GM23338 (cell line): ENCODE results near the gene BRAF. TPM values are rescaled to one million over a fixed set of nuclear protein-coding genes. Genes with fewer than 3 reads are reported as not detected.

Experiments
- ATAC-seq: fragments of 200-7000 bp; cut with Tn5 transposase; 3 replicates; pipeline ENCODE4 v1.9.1; 2020
- DNase-seq: peaks from one replicate; pipeline ENCODE4 v3.0.0-alpha.2; 2015; ENCODE audit warnings: low spot score
- H2AFZ ChIP-seq: fragments of 200-600 bp; sonication (generic); 2 replicates; pipeline ENCODE4 v1.8.0; 2016; ENCODE audit warnings: antibody characterized with exemption, mild to moderate bottlenecking, moderate library complexity
- H3F3A ChIP-seq: fragments of 200-600 bp; sonication (generic); replicated peaks from 2 replicates; pipeline ENCODE4 v1.8.0; 2017; ENCODE audit warnings: antibody characterized with exemption, mixed run types, low read depth
- H3K27ac ChIP-seq: fragments of 200-600 bp; sonication (generic); 2 replicates; pipeline ENCODE4 v1.6.1; 2016; ENCODE audit warnings: low read depth
- H3K27me3 ChIP-seq: fragments of 200-600 bp; sonication (generic); 2 replicates; pipeline ENCODE4 v1.8.0; 2016; ENCODE audit warnings: mild to moderate bottlenecking, mixed run types, moderate library complexity; ENCODE audit not compliant: insufficient read depth
- H3K36me3 ChIP-seq: fragments of 200-600 bp; sonication (generic); 2 replicates; pipeline ENCODE4 v1.8.0; 2016; ENCODE audit warnings: mild to moderate bottlenecking; ENCODE audit not compliant: insufficient read depth
- H3K4me1 ChIP-seq: fragments of 200-600 bp; sonication (generic); 2 replicates; pipeline ENCODE4 v1.8.0; 2016; ENCODE audit warnings: mild to moderate bottlenecking, moderate library complexity; ENCODE audit not compliant: insufficient read depth
- H3K4me2 ChIP-seq: fragments of 200-600 bp; sonication (generic); 2 replicates; pipeline ENCODE4 v1.7.1; 2017; ENCODE audit warnings: mixed run types
- H3K4me3 ChIP-seq: fragments of 200-600 bp; sonication (generic); 2 replicates; pipeline ENCODE4 v1.6.1; 2016; ENCODE audit warnings: mixed run types
- H3K79me2 ChIP-seq: fragments of 200-600 bp; sonication (generic); replicated peaks from 2 replicates; pipeline ENCODE4 v1.8.0; 2017; ENCODE audit warnings: mild to moderate bottlenecking; ENCODE audit not compliant: insufficient read depth
- H3K9me2 ChIP-seq: fragments of 200-600 bp; sonication (generic); 2 replicates; pipeline ENCODE4 v1.8.0; 2017; ENCODE audit not compliant: insufficient read depth
- H4K20me1 ChIP-seq: fragments of 200-600 bp; sonication (generic); replicated peaks from 2 replicates; pipeline ENCODE4 v1.8.0; 2017; ENCODE audit warnings: mild to moderate bottlenecking; ENCODE audit not compliant: insufficient read depth
- H3K27ac Mint-ChIP-seq: 2 replicates; pipeline ENCODE4 v1.8.0; 2020; ENCODE audit warnings: inconsistent platforms, mild to moderate bottlenecking, moderate library complexity, mixed read lengths
- H3K27me3 Mint-ChIP-seq: 3 replicates; pipeline ENCODE4 v1.8.0; 2022; ENCODE audit warnings: low read depth, mild to moderate bottlenecking, moderate library complexity, mixed read lengths, inconsistent platforms; ENCODE audit not compliant: insufficient read depth, poor library complexity
- H3K36me3 Mint-ChIP-seq: 3 replicates; pipeline ENCODE4 v1.8.0; 2021; ENCODE audit warnings: low read depth, mild to moderate bottlenecking, inconsistent platforms, moderate library complexity, mixed read lengths
- H3K4me1 Mint-ChIP-seq: 3 replicates; pipeline ENCODE4 v1.8.0; 2020; ENCODE audit warnings: mild to moderate bottlenecking, inconsistent platforms, mixed read lengths
- H3K4me3 Mint-ChIP-seq: 3 replicates; pipeline ENCODE4 v1.8.0; 2021; ENCODE audit warnings: moderate library complexity, mild to moderate bottlenecking, inconsistent platforms, mixed read lengths
- H3K9me3 Mint-ChIP-seq: 3 replicates; pipeline ENCODE4 v1.8.0; 2020; ENCODE audit warnings: moderate library complexity, mild to moderate bottlenecking, inconsistent platforms, mixed read lengths
- CREB1 ChIP-seq: fragments of 250-450 bp; sonication (Bioruptor Pico); IDR thresholded peaks from 2 replicates; pipeline ENCODE4 v1.5.0; 2020; ENCODE audit warnings: low read depth, mild to moderate bottlenecking, moderate library complexity
- EZH2 ChIP-seq: fragments of 200-600 bp; sonication (generic); IDR thresholded peaks from one replicate; pipeline ENCODE4 v1.8.0; 2017; ENCODE audit warnings: antibody characterized with exemption, mild to moderate bottlenecking, low read depth; ENCODE audit not compliant: unreplicated experiment
- EZH2phosphoT487 ChIP-seq: fragments of 200-600 bp; sonication (generic); IDR thresholded peaks from one replicate; pipeline ENCODE4 v1.8.1; 2018; ENCODE audit warnings: antibody characterized with exemption; ENCODE audit not compliant: unreplicated experiment
- JUNB ChIP-seq: IDR thresholded peaks from one replicate; pipeline ENCODE4 v1.6.1; 2016; ENCODE audit warnings: antibody characterized with exemption; ENCODE audit not compliant: unreplicated experiment
- NANOG ChIP-seq: IDR thresholded peaks from 2 replicates; pipeline ENCODE4 v1.6.1; 2016; ENCODE audit warnings: antibody characterized with exemption, borderline replicate concordance
- POLR2AphosphoS5 ChIP-seq: IDR thresholded peaks from 2 replicates; pipeline ENCODE4 v1.6.1; 2016; ENCODE audit warnings: antibody characterized with exemption, low read depth
- STAT1 ChIP-seq: IDR thresholded peaks from one replicate; pipeline ENCODE4 v1.6.1; 2016; ENCODE audit warnings: antibody characterized with exemption; ENCODE audit not compliant: unreplicated experiment
- ZNF114 ChIP-seq: fragments of 250-450 bp; sonication (Bioruptor Pico); IDR thresholded peaks from 2 replicates; pipeline ENCODE4 v1.5.0; 2020; ENCODE audit warnings: mild to moderate bottlenecking, moderate library complexity
- ZNF331 ChIP-seq: fragments of 250-450 bp; sonication (Bioruptor Pico); IDR thresholded peaks from 2 replicates; pipeline ENCODE4 v1.5.0; 2020; ENCODE audit warnings: low read depth, mild to moderate bottlenecking, moderate library complexity
- polyA plus RNA-seq: library from polyadenylated mRNA; unstranded; fragments of >200 nt; fragmentation: Nextera tagmentation; extraction: Ambion mirVana; gene quantifications from 2 replicates; pipeline ENCODE4 v1.2.1, GENCODE V29; 2016
- total RNA-seq: library from RNA; depleted of rRNA; stranded (reverse); fragments of >200 nt; shearing (Covaris generic); gene quantifications from 2 replicates; pipeline ENCODE4 v1.2.3, GENCODE V29; 2014
- TF ChIP-seq, protein P1 (sequence below), 2 experiments: fragments of 200-600 bp in 1 of 2; sonication (generic) in 1 of 2; conservative IDR thresholded peaks; 2 replicates each; pipeline versions ENCODE4 v1.5.1 to v1.6.1; 2016 to 2017; ENCODE audit warnings: antibody characterized with exemption in 2 of 2, low read depth in 2 of 2, mild to moderate bottlenecking in 2 of 2, moderate library complexity in 1 of 2
- TF ChIP-seq, protein P2 (sequence below): IDR thresholded peaks from one replicate; pipeline ENCODE4 v1.6.1; 2018; ENCODE audit warnings: antibody characterized with exemption; ENCODE audit not compliant: unreplicated experiment
- TF ChIP-seq, protein P3 (sequence below): IDR thresholded peaks from 2 replicates; pipeline ENCODE4 v1.6.1; 2016; ENCODE audit warnings: antibody characterized with exemption
- TF ChIP-seq, protein P4 (sequence below): fragments of 250-450 bp; sonication (Bioruptor Pico); IDR thresholded peaks from 2 replicates; pipeline ENCODE4 v1.5.0; 2020; ENCODE audit warnings: mild to moderate bottlenecking, moderate library complexity

The BRAF gene
- total and polyA plus RNA-seq, 2 experiments from 2014 or later, result 14.6 to 36.8 TPM

DNA sequence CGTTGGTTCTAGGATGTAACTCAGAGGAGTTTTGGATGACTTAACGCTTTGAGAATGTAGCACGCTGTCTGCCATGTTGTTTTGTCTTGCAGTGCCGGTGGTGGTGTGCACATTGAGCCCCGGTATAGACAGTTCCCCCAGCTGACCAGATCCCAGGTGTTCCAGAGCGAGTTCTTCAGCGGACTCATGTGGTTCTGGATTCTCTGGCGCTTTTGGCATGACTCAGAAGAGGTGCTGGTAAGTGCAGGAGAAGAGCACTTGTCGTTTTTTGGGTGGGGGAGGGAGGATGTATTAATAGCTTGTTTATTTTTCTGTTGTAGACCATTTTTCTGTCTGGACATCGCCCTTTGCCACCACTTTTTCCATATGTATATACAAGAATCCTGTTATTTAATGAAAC, 222.0 kb downstream of the BRAF start:
- peaks cover 9% of the 10 kb centered on the region for H3K4me1 Mint-ChIP-seq
- Histone ChIP-seq H3F3A (no peaks in the 10 kb centered on the region), H4K20me1 (peaks cover 14% of the 10 kb centered on the region), H3K27ac (no peak overlapping the region), H3K4me1 (no peaks in the 10 kb centered on the region; the same call in 1 of the 2 replicates), H3K36me3 (no peaks in the 10 kb centered on the region; the same call in 1 of the 2 replicates), H3K4me2 (no peak overlapping the region), H3K27me3 (no peaks in the 10 kb centered on the region), H3K79me2 (peaks cover 52% of the 10 kb centered on the region), H3K9me2 (no peaks in the 10 kb centered on the region), H2AFZ (no peak overlapping the region), H3K4me3 (no peak overlapping the region)
- H3K4me3 Mint-ChIP-seq, result no peak overlapping the region
- H3K9me3 Mint-ChIP-seq, result no peaks in the 10 kb centered on the region
- H3K27ac Mint-ChIP-seq, result no peak overlapping the region
- DNase-seq (no peak), ATAC-seq (no peak)
- peaks cover 28% of the 10 kb centered on the region for H3K36me3 Mint-ChIP-seq
- peaks cover 8% of the 10 kb centered on the region for H3K27me3 Mint-ChIP-seq
- TF ChIP-seq ZNF114 (CRISPR knock-in tag) (no peak), POLR2AphosphoS5 (no peak), ZNF331 (CRISPR knock-in tag) (no peak), JUNB (no peak), STAT1 (no peak), EZH2 (no peak), NANOG (no peak), CREB1 (CRISPR knock-in tag) (no peak), EZH2phosphoT487 (no peak)
- TF ChIP-seq, protein P1, sequence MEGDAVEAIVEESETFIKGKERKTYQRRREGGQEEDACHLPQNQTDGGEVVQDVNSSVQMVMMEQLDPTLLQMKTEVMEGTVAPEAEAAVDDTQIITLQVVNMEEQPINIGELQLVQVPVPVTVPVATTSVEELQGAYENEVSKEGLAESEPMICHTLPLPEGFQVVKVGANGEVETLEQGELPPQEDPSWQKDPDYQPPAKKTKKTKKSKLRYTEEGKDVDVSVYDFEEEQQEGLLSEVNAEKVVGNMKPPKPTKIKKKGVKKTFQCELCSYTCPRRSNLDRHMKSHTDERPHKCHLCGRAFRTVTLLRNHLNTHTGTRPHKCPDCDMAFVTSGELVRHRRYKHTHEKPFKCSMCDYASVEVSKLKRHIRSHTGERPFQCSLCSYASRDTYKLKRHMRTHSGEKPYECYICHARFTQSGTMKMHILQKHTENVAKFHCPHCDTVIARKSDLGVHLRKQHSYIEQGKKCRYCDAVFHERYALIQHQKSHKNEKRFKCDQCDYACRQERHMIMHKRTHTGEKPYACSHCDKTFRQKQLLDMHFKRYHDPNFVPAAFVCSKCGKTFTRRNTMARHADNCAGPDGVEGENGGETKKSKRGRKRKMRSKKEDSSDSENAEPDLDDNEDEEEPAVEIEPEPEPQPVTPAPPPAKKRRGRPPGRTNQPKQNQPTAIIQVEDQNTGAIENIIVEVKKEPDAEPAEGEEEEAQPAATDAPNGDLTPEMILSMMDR (conservative IDR thresholded peaks at IDR 0.05; ENCODE audit: low read depth in 2 of 2), result no peak
- TF ChIP-seq, protein P2, sequence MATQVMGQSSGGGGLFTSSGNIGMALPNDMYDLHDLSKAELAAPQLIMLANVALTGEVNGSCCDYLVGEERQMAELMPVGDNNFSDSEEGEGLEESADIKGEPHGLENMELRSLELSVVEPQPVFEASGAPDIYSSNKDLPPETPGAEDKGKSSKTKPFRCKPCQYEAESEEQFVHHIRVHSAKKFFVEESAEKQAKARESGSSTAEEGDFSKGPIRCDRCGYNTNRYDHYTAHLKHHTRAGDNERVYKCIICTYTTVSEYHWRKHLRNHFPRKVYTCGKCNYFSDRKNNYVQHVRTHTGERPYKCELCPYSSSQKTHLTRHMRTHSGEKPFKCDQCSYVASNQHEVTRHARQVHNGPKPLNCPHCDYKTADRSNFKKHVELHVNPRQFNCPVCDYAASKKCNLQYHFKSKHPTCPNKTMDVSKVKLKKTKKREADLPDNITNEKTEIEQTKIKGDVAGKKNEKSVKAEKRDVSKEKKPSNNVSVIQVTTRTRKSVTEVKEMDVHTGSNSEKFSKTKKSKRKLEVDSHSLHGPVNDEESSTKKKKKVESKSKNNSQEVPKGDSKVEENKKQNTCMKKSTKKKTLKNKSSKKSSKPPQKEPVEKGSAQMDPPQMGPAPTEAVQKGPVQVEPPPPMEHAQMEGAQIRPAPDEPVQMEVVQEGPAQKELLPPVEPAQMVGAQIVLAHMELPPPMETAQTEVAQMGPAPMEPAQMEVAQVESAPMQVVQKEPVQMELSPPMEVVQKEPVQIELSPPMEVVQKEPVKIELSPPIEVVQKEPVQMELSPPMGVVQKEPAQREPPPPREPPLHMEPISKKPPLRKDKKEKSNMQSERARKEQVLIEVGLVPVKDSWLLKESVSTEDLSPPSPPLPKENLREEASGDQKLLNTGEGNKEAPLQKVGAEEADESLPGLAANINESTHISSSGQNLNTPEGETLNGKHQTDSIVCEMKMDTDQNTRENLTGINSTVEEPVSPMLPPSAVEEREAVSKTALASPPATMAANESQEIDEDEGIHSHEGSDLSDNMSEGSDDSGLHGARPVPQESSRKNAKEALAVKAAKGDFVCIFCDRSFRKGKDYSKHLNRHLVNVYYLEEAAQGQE, result no peak
- TF ChIP-seq, protein P3, sequence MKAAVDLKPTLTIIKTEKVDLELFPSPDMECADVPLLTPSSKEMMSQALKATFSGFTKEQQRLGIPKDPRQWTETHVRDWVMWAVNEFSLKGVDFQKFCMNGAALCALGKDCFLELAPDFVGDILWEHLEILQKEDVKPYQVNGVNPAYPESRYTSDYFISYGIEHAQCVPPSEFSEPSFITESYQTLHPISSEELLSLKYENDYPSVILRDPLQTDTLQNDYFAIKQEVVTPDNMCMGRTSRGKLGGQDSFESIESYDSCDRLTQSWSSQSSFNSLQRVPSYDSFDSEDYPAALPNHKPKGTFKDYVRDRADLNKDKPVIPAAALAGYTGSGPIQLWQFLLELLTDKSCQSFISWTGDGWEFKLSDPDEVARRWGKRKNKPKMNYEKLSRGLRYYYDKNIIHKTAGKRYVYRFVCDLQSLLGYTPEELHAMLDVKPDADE, result no peak
- TF ChIP-seq, protein P4, sequence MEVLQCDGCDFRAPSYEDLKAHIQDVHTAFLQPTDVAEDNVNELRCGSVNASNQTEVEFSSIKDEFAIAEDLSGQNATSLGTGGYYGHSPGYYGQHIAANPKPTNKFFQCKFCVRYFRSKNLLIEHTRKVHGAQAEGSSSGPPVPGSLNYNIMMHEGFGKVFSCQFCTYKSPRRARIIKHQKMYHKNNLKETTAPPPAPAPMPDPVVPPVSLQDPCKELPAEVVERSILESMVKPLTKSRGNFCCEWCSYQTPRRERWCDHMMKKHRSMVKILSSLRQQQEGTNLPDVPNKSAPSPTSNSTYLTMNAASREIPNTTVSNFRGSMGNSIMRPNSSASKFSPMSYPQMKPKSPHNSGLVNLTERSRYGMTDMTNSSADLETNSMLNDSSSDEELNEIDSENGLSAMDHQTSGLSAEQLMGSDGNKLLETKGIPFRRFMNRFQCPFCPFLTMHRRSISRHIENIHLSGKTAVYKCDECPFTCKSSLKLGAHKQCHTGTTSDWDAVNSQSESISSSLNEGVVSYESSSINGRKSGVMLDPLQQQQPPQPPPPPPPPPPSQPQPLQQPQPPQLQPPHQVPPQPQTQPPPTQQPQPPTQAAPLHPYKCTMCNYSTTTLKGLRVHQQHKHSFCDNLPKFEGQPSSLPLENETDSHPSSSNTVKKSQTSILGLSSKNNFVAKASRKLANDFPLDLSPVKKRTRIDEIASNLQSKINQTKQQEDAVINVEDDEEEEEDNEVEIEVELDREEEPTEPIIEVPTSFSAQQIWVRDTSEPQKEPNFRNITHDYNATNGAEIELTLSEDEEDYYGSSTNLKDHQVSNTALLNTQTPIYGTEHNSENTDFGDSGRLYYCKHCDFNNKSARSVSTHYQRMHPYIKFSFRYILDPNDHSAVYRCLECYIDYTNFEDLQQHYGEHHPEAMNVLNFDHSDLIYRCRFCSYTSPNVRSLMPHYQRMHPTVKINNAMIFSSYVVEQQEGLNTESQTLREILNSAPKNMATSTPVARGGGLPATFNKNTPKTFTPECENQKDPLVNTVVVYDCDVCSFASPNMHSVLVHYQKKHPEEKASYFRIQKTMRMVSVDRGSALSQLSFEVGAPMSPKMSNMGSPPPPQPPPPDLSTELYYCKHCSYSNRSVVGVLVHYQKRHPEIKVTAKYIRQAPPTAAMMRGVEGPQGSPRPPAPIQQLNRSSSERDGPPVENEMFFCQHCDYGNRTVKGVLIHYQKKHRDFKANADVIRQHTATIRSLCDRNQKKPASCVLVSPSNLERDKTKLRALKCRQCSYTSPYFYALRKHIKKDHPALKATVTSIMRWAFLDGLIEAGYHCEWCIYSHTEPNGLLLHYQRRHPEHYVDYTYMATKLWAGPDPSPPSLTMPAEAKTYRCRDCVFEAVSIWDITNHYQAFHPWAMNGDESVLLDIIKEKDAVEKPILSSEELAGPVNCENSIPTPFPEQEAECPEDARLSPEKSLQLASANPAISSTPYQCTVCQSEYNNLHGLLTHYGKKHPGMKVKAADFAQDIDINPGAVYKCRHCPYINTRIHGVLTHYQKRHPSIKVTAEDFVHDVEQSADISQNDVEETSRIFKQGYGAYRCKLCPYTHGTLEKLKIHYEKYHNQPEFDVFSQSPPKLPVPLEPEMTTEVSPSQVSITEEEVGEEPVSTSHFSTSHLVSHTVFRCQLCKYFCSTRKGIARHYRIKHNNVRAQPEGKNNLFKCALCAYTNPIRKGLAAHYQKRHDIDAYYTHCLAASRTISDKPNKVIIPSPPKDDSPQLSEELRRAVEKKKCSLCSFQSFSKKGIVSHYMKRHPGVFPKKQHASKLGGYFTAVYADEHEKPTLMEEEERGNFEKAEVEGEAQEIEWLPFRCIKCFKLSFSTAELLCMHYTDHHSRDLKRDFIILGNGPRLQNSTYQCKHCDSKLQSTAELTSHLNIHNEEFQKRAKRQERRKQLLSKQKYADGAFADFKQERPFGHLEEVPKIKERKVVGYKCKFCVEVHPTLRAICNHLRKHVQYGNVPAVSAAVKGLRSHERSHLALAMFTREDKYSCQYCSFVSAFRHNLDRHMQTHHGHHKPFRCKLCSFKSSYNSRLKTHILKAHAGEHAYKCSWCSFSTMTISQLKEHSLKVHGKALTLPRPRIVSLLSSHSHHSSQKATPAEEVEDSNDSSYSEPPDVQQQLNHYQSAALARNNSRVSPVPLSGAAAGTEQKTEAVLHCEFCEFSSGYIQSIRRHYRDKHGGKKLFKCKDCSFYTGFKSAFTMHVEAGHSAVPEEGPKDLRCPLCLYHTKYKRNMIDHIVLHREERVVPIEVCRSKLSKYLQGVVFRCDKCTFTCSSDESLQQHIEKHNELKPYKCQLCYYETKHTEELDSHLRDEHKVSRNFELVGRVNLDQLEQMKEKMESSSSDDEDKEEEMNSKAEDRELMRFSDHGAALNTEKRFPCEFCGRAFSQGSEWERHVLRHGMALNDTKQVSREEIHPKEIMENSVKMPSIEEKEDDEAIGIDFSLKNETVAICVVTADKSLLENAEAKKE (CRISPR knock-in tag), result no peak
